A549 (cell line): ENCODE measurements around the gene AGA. TPM values are rescaled to one million over a fixed set of nuclear protein-coding genes. Genes with fewer than 3 reads are reported as not detected.

Source experiments
- ATAC-seq, 2 experiments: fragments of 200-7000 bp in 1 of 2; fragments of >200 bp in 1 of 2; cut with Nextera tagmentation in 1 of 2; cut with Tn5 transposase in 1 of 2; 3 replicates each; pipeline versions ENCODE4 v1.8.0 to v1.9.1; 2018 to 2020; ENCODE audit warnings: mild to moderate bottlenecking in 1 of 2, moderate library complexity in 1 of 2
- CTCF ChIA-PET: fragments of 300-600 bp; sonication (Branson Sonifier 250); formaldehyde crosslinking; extraction: SDS; loops from one replicate; lab custom pipeline; 2021; ENCODE audit warnings: antibody characterized with exemption, inconsistent platforms; lab: Yijun Ruan, JAX
- POLR2A ChIA-PET: fragments of 350-600 bp; formaldehyde crosslinking; extraction: SDS; loops from one replicate; lab custom pipeline; 2021; ENCODE audit warnings: antibody characterized with exemption, inconsistent platforms; lab: Yijun Ruan, JAX
- DNase-seq, 2 experiments: peaks; one replicate each; pipeline versions ENCODE4 v3.0.0 to v3.0.0-alpha.2; 2011 to 2016; ENCODE audit warnings: low read depth in 1 of 2, low spot score in 1 of 2
- FAIRE-seq: peaks from 2 replicates; lab custom pipeline; 2011; peaks lifted over from hg19 to GRCh38; lab: Jason Lieb, UNC
- H3K27ac ChIP-seq, 2 experiments: fragments of >200 bp; sonication (Bioruptor Twin); formaldehyde crosslinking; 3 replicates each; pipeline ENCODE4 v1.5.1; 2016 to 2017
- H3K4me1 ChIP-seq: fragments of >200 bp; sonication (Bioruptor Twin); formaldehyde crosslinking; 3 replicates; pipeline ENCODE4 v1.6.1; 2016
- H3K4me2 ChIP-seq: fragments of >200 bp; sonication (Bioruptor Twin); formaldehyde crosslinking; 3 replicates; pipeline ENCODE4 v1.6.1; 2016
- H3K4me3 ChIP-seq: fragments of >200 bp; sonication (Bioruptor Twin); formaldehyde crosslinking; 3 replicates; pipeline ENCODE4 v1.5.1; 2016
- H3K9me3 ChIP-seq: fragments of >200 bp; sonication (Bioruptor Twin); formaldehyde crosslinking; 3 replicates; pipeline ENCODE4 v1.6.1; 2016
- BHLHE40 ChIP-seq: IDR thresholded peaks from 2 replicates; pipeline ENCODE4 v1.6.1; 2012; ENCODE audit warnings: low read depth, low read length, inconsistent platforms
- CHD2 ChIP-seq: fragments of 150-350 bp; IDR thresholded peaks from 2 replicates; pipeline ENCODE4 v1.6.1; 2014; ENCODE audit warnings: low read length; ENCODE audit not compliant: partially characterized antibody
- E2F6 ChIP-seq: IDR thresholded peaks from 2 replicates; pipeline ENCODE4 v1.6.1; 2012; ENCODE audit warnings: low read depth, borderline replicate concordance
- EHF ChIP-seq: fragments of 250-450 bp; sonication (Bioruptor Pico); IDR thresholded peaks from 2 replicates; pipeline ENCODE4 v1.5.0; 2020; ENCODE audit warnings: mild to moderate bottlenecking
- EP300 ChIP-seq, 2 experiments: fragments of >200 bp; sonication (Bioruptor Twin); formaldehyde crosslinking; IDR thresholded peaks; 2 replicates in 1 of 2; 3 replicates in 1 of 2; pipeline ENCODE4 v1.6.1; 2016 to 2017
- ESRRA ChIP-seq: fragments of 150-350 bp; IDR thresholded peaks from 2 replicates; pipeline ENCODE4 v1.6.1; 2014; ENCODE audit warnings: mild to moderate bottlenecking, low read length, borderline replicate concordance
- FOSB ChIP-seq: fragments of 250-450 bp; sonication (Bioruptor Pico); IDR thresholded peaks from 2 replicates; pipeline ENCODE4 v1.5.0; 2020; ENCODE audit warnings: mild to moderate bottlenecking, moderate library complexity
- GATA3 ChIP-seq: IDR thresholded peaks from 2 replicates; pipeline ENCODE4 v1.6.1; 2012; ENCODE audit warnings: borderline replicate concordance
- HES2 ChIP-seq: fragments of >200 bp; sonication (Bioruptor Twin); formaldehyde crosslinking; IDR thresholded peaks from 2 replicates; pipeline ENCODE4 v1.6.1; 2016
- HMGXB4 ChIP-seq: fragments of 250-450 bp; sonication (Bioruptor Pico); IDR thresholded peaks from 2 replicates; pipeline ENCODE4 v1.5.0; 2021; ENCODE audit warnings: mild to moderate bottlenecking, moderate library complexity, borderline replicate concordance
- HOXB13 ChIP-seq: fragments of 250-450 bp; sonication (Bioruptor Pico); IDR thresholded peaks from 2 replicates; pipeline ENCODE4 v1.5.0; 2020; ENCODE audit warnings: low read depth, mild to moderate bottlenecking, moderate library complexity
- JUN ChIP-seq, 2 experiments: fragments of >200 bp; sonication (Bioruptor Twin); formaldehyde crosslinking; IDR thresholded peaks; 2 replicates in 1 of 2; 3 replicates in 1 of 2; pipeline ENCODE4 v1.6.1; 2016 to 2017
- KDM1A ChIP-seq: fragments of 200-600 bp; sonication (generic); IDR thresholded peaks from 2 replicates; pipeline ENCODE4 v1.6.1; 2016; ENCODE audit warnings: low read depth, mild to moderate bottlenecking
- KDM5A ChIP-seq: fragments of 200-600 bp; sonication (generic); IDR thresholded peaks from 2 replicates; pipeline ENCODE4 v1.6.1; 2016; ENCODE audit warnings: antibody characterized with exemption, mild to moderate bottlenecking
- MAX ChIP-seq: IDR thresholded peaks from 2 replicates; pipeline ENCODE4 v1.6.1; 2012
- MAZ ChIP-seq: fragments of 150-350 bp; IDR thresholded peaks from 2 replicates; pipeline ENCODE4 v1.6.1; 2014; ENCODE audit warnings: antibody characterized with exemption, low read depth, low read length, borderline replicate concordance
- MYC ChIP-seq: IDR thresholded peaks from 2 replicates; pipeline ENCODE4 v1.6.1; 2012; ENCODE audit warnings: mild to moderate bottlenecking, inconsistent platforms, low read length, improper control_type of control experiment, borderline replicate concordance
- NFE2L2 ChIP-seq: fragments of 150-350 bp; conservative IDR thresholded peaks from 2 replicates; pipeline ENCODE4 v1.6.1; 2014; ENCODE audit warnings: low read length
- NR3C1 ChIP-seq: fragments of >200 bp; sonication (Bioruptor Twin); formaldehyde crosslinking; IDR thresholded peaks from 3 replicates; pipeline ENCODE4 v1.6.1; 2017
- PHF8 ChIP-seq: fragments of 200-600 bp; sonication (generic); IDR thresholded peaks from 2 replicates; pipeline ENCODE4 v1.6.1; 2016; ENCODE audit warnings: low read depth, mild to moderate bottlenecking, antibody characterized with exemption, moderate library complexity, borderline replicate concordance
- POLR2A ChIP-seq: IDR thresholded peaks from 2 replicates; pipeline ENCODE4 v1.6.1; 2012; ENCODE audit warnings: mild to moderate bottlenecking, low read length
- RAD21 ChIP-seq, 2 experiments: fragments of >200 bp in 1 of 2; sonication (Bioruptor Twin) in 1 of 2; formaldehyde crosslinking in 1 of 2; IDR thresholded peaks in 1 of 2; conservative IDR thresholded peaks in 1 of 2; 2 replicates in 1 of 2; 3 replicates in 1 of 2; pipeline ENCODE4 v1.6.1; 2012 to 2018; ENCODE audit warnings: inconsistent platforms in 1 of 2
- RFX5 ChIP-seq: fragments of 450-650 bp; IDR thresholded peaks from 2 replicates; pipeline ENCODE4 v1.7.1; 2014; ENCODE audit warnings: antibody characterized with exemption, mild to moderate bottlenecking, moderate library complexity
- RNF2 ChIP-seq: fragments of 200-600 bp; sonication (generic); IDR thresholded peaks from 2 replicates; pipeline ENCODE4 v1.6.1; 2016; ENCODE audit warnings: low read depth, mild to moderate bottlenecking, antibody characterized with exemption, moderate library complexity, borderline replicate concordance
- TP53 ChIP-seq: fragments of 250-450 bp; sonication (Bioruptor Pico); IDR thresholded peaks from 2 replicates; pipeline ENCODE4 v1.5.0; 2021; ENCODE audit warnings: mild to moderate bottlenecking, moderate library complexity
- ZC3H11A ChIP-seq: fragments of 450-650 bp; IDR thresholded peaks from 2 replicates; pipeline ENCODE4 v1.6.1; 2014; ENCODE audit warnings: antibody characterized with exemption, mild to moderate bottlenecking
- ZNF302 ChIP-seq: fragments of 250-450 bp; sonication (Bioruptor Pico); IDR thresholded peaks from 2 replicates; pipeline ENCODE4 v1.9.0; 2021; ENCODE audit warnings: inconsistent platforms, mild to moderate bottlenecking, moderate library complexity
- ZSCAN20 ChIP-seq: fragments of 250-450 bp; sonication (Bioruptor Pico); IDR thresholded peaks from 2 replicates; pipeline ENCODE4 v1.8.0; 2022; ENCODE audit warnings: mild to moderate bottlenecking, moderate library complexity
- WGBS: methylation state at CpG from one replicate; pipeline ENCODE4 v1.1.6; 2017; ENCODE audit errors: missing lambda C conversion rate; 5-methylcytosine and 5-hydroxymethylcytosine counted together
- polyA minus RNA-seq: library from RNA; depleted of rRNA, polyadenylated mRNA; stranded (reverse); fragments of >200 nt; gene quantifications from 2 replicates; pipeline ENCODE4 v1.2.3, GENCODE V29; 2011; rRNA and poly(A)+ RNA removed
- polyA plus RNA-seq, 4 experiments: library from polyadenylated mRNA; depleted of rRNA in 3 of 4; stranded (reverse); fragments of >200 nt; fragmentation: RNase III in 1 of 4; extraction: RNeasy Plus Mini Kit Qiagen cat#74134 plus additional on column Dnase treatment in 1 of 4; gene quantifications; 2 replicates in 3 of 4; 3 replicates in 1 of 4; pipeline ENCODE4 v1.2.3, GENCODE V29; 2011 to 2017
- TF ChIP-seq, protein P1 (sequence below): fragments of 200-600 bp; sonication (generic); IDR thresholded peaks from 2 replicates; pipeline ENCODE4 v1.6.1; 2016; ENCODE audit warnings: antibody characterized with exemption, mild to moderate bottlenecking, moderate library complexity
- TF ChIP-seq, protein P2 (sequence below): fragments of >200 bp; sonication (Bioruptor Twin); formaldehyde crosslinking; IDR thresholded peaks from 3 replicates; pipeline ENCODE4 v1.6.1; 2016

The AGA gene
- polyA plus RNA-seq (2011; rRNA removed) (36.8 and 44.0 TPM in 2 replicates), polyA plus RNA-seq (2017; fragmentation: RNase III; extraction: RNeasy Plus Mini Kit Qiagen cat#74134 plus additional on column Dnase treatment) (25.1 to 27.9 TPM (median 25.5 TPM) in 3 replicates), polyA minus RNA-seq (13.7 and 19.8 TPM in 2 replicates)
- 16.5 and 16.6 TPM in 2 replicates for polyA plus RNA-seq (2012; cell fraction: cytosol; rRNA removed)
- polyA plus RNA-seq (2012; cell fraction: nucleus; rRNA removed), result 15.1 and 17.1 TPM in 2 replicates

GRCh38 chr4:177441803-177442622, at the start of gene AGA:
Gene AGA, minus strand, starts transcription at chr4:177442437. Its CDS starts 62 bp downstream, at chr4:177442375.
- peak; percentile 99 for ATAC-seq
- no peaks in the 10 kb centered on the region for H3K9me3 ChIP-seq
- peak; percentile 85 to 91 for DNase-seq
- peak within 1 kb of the TSS; percentile 79 for H3K4me3 ChIP-seq
- peak within 1 kb of the TSS; percentile 87 to 96 for H3K27ac ChIP-seq
- no peak for FAIRE-seq
- POLR2A ChIA-PET, result interaction anchor here (0.5 to 2.4 kb wide), 10 partner anchors 9 to 1136 kb away, joined by 3 to 11 read pairs (median 6); partner anchors contain the start of gene NEIL3
- TF ChIP-seq MYC (no peak), FOSB (no peak), HMGXB4 (CRISPR knock-in tag) (no peak), PHF8 (peak; percentile 67; the same call in 1 of the 2 replicates), EHF (CRISPR knock-in tag) (no peak), HOXB13 (CRISPR knock-in tag) (no peak), ZSCAN20 (CRISPR knock-in tag) (no peak), TP53 (CRISPR knock-in tag) (no peak), RAD21 (conservative IDR thresholded peaks at IDR 0.05 in 1 of 2, IDR thresholded peaks at IDR 0.05 in 1 of 2) (0 out of 5 replicates have a peak, but pooled peaks of 1 of the 2 experiments have one; percentile 9), ESRRA (no peak), ZNF302 (no peak), KDM5A (no peak), MAX (peak; percentile 54; the same call in 1 of the 2 replicates), NR3C1 (no peak), GATA3 (0 out of 2 replicates have a peak, but pooled peaks have one; percentile 24), RFX5 (no peak), JUN (IDR thresholded peaks at IDR 0.05) (peak; percentile 46 to 84; a peak in 4 of 5 replicates), EP300 (IDR thresholded peaks at IDR 0.05) (no peak), MAZ (no peak), ZC3H11A (no peak), KDM1A (no peak), E2F6 (peak; percentile 60; the same call in 1 of the 2 replicates), RNF2 (no peak), HES2 (no peak), BHLHE40 (no peak), POLR2A (peak; percentile 63), NFE2L2 (no peak), CHD2 (peak; percentile 93)
- TF ChIP-seq, protein P1, sequence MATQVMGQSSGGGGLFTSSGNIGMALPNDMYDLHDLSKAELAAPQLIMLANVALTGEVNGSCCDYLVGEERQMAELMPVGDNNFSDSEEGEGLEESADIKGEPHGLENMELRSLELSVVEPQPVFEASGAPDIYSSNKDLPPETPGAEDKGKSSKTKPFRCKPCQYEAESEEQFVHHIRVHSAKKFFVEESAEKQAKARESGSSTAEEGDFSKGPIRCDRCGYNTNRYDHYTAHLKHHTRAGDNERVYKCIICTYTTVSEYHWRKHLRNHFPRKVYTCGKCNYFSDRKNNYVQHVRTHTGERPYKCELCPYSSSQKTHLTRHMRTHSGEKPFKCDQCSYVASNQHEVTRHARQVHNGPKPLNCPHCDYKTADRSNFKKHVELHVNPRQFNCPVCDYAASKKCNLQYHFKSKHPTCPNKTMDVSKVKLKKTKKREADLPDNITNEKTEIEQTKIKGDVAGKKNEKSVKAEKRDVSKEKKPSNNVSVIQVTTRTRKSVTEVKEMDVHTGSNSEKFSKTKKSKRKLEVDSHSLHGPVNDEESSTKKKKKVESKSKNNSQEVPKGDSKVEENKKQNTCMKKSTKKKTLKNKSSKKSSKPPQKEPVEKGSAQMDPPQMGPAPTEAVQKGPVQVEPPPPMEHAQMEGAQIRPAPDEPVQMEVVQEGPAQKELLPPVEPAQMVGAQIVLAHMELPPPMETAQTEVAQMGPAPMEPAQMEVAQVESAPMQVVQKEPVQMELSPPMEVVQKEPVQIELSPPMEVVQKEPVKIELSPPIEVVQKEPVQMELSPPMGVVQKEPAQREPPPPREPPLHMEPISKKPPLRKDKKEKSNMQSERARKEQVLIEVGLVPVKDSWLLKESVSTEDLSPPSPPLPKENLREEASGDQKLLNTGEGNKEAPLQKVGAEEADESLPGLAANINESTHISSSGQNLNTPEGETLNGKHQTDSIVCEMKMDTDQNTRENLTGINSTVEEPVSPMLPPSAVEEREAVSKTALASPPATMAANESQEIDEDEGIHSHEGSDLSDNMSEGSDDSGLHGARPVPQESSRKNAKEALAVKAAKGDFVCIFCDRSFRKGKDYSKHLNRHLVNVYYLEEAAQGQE, result peak; percentile 92
- TF ChIP-seq, protein P2, sequence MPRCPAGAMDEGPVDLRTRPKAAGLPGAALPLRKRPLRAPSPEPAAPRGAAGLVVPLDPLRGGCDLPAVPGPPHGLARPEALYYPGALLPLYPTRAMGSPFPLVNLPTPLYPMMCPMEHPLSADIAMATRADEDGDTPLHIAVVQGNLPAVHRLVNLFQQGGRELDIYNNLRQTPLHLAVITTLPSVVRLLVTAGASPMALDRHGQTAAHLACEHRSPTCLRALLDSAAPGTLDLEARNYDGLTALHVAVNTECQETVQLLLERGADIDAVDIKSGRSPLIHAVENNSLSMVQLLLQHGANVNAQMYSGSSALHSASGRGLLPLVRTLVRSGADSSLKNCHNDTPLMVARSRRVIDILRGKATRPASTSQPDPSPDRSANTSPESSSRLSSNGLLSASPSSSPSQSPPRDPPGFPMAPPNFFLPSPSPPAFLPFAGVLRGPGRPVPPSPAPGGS, result peak; percentile 60; the same call in 2 of the 3 replicates
- CTCF ChIA-PET, result interaction anchor here (0.9 to 1.2 kb wide), 2 partner anchors 13 to 191 kb away, joined by 3 to 5 read pairs; no protein-coding TSS in a partner anchor
- H3K4me1 ChIP-seq, result peaks cover 7% of the 10 kb centered on the region; the same call in 1 of the 3 replicates
- 3% methylated on average over 30 of the region's 60 CpGs for WGBS
- H3K4me2 ChIP-seq, result peak within 1 kb of the TSS; percentile 90
